GM12891 (cell line): ENCODE results near the gene ARFIP1.

Source experiments
- POLR2A ChIP-seq: IDR thresholded peaks from 2 replicates; pipeline ENCODE4 v1.6.1; 2011; ENCODE audit warnings: low read depth, low read length, control low read depth
- POLR2AphosphoS5 ChIP-seq: IDR thresholded peaks from 2 replicates; pipeline ENCODE4 v1.6.1; 2011; ENCODE audit warnings: low read depth, low read length, control low read depth
- TAF1 ChIP-seq: IDR thresholded peaks from 2 replicates; pipeline ENCODE4 v1.6.1; 2011; ENCODE audit warnings: low read depth, low read length, control low read depth

- TF ChIP-seq TAF1 = no peak
- no peak for TF ChIP-seq POLR2A
- TF ChIP-seq POLR2AphosphoS5 = no peak
Measured at GRCh38 chr4:152896811-152897210, 117.1 kb downstream of the ARFIP1 start.
